Measurements from ENCODE around the gene POLD2.

GRCh38 chr7:44136731-44137130 lies 13.4 kb upstream of the POLD2 start:
- no peak for TF ChIP-seq USF2 (IDR thresholded peaks at IDR 0.05; ENCODE audit: low read depth, low read length)
- no peak for TF ChIP-seq USF2 (CRISPR knock-in tag; IDR thresholded peaks at IDR 0.05; ENCODE audit: borderline replicate concordance)
- no peak for TF ChIP-seq CHD2 (IDR thresholded peaks at IDR 0.05; ENCODE audit: low read depth, low read length)
